SIG-M5 (cell line): Measurements from ENCODE around the gene WARS2.

ENCODE experiments used
- DNase-seq: peaks from one replicate; lab custom pipeline; 2025; lab: John Stamatoyannopoulos, UW

WARS2 gene

DNA sequence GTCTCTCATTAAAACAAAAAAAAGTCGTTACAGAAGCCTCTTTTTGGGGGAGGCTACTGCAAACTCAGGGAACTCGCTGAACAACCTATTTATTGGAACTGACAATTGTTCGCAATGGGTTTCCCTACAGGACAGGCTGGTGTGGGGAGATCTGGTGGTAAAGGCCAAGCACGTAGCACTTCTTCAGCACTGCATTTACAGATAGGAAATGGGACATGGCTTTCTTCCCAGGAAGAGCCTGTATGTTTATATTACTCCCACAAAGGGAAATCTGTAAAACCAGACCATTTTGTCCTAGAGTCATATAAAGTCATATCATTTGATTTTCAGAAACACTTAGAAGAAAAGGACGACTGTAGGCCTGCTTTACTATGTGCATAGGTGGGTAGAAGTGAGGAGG, 113.5 kb downstream of the WARS2 start:
- no peak for DNase-seq

DNA sequence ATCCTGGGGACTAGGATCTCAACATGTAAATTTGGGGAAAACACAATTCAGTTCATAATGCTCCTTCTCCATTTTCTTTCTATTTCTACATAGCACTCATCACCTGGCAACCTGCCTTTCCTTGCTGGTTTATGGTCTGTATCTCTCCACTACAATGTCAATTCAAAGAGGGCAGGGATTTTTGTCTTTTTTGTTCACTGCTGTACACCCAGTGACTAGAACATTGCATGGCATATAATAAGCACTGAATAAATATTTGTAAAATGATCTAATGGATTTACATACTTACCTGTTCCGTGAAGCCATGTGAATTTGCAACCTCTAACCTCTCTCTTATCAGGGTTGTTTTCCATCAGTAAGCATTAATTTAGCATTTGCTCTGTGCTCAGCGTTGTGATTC, 124.9 kb downstream of the WARS2 start:
- no peak for DNase-seq

GRCh38 chr1:119012383-119012782, 128.1 kb downstream of the WARS2 start:
- no peak for DNase-seq

- DNase-seq, result no peak
Observed at GRCh38 chr1:119011706-119012105, 128.7 kb downstream of the WARS2 start.

DNA sequence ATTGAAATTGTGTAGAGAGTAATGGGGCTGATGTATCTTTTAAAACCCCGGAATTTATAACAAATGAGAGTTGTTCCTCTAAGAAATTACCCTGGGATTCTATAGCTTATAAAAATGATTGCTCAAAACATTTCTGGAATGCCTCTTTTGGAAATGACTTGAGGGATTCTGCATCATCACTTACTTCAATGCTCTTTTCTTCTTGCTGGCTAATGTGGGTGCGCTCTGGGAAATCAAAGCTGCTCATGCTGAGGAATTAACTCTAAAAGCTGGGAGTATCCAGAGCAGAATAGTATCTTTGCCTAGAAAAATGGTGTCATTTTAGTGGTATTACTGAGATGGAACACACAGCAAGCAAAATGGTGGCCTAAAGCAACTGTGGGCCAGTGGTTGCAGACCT, 129.3 kb downstream of the WARS2 start:
- no peak for DNase-seq

DNA sequence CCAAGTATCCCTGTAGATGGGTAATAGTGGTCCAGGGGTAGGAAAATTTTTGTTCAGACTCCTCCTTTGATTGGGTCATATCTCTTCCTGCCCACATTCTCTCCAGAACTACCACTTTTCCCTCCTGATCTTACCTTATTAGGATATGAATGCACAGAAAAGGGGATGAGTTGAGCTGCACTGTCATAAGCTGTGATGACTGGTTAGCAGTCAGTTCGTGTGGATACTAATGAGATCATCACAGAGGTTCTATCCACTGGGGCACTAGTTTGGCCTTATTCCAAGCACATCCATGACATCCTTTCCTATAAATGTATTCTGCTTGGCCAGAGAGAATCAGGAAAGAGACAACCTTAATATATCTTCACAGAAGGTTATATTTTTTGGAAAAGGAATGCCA, 130.3 kb downstream of the WARS2 start:
- DNase-seq, result no peak

DNA sequence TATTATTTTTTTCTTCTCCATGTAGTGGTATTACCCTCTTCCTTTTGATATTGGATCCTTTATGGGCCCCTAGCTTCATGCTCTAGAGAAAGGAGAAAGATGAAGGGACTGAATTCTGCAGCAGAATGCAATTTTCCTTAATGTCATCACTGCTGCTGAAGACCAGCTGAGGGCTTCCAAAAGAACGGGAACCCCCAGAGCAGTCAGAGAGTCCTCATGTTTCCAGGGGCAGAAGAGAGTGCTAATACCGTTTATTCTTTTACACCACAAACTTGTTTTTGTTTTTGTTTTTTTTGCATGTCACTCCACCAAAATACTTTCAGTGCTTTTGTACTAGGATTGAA, 131.2 kb downstream of the WARS2 start:
- DNase-seq, result no peak

DNA sequence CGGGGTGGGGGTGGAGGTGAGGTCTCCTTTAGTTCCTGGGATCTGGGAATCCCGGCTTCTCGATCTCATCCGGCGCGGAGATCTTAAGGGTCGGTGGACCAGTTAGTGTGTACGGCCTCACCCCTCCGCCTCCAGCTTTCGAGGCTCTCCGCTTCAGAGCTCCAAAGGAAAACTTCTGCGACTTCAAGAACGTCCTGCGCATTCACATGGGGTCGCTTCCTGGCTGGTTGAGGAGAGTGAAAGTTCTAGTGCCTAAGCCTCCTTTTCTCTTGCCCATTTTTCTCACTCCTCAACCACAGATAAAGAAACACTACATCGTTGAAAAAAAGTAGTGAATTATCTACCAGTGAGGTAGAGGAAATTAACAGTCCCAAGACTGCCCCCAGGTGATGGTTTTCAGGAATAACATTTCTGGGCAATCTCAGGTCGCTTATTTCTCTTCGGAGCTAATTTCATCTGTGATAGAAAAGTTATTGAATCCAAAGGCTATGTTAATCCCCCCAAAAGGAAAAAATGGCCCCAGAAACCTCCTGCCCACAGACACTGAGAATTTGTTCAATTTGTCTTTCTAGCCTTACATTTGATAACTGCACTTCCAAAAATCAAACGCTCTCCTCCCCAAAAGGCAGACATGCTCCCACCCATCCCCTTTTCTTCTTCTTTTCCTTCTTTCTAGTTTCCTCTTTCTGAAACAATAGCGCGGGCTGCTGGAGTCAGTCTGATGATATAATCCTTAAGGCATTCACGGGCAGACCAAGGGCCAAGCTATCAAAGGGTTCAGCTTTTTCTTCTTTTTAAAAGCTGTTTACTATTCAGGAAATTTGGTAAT, 131.8 kb downstream of the WARS2 start:
- DNase-seq, result no peak

GRCh38 chr1:119007670-119008482, 132.6 kb downstream of the WARS2 start:
- DNase-seq, result no peak

GRCh38 chr1:119007339-119007669, 133.1 kb downstream of the WARS2 start:
- DNase-seq, result no peak

DNA sequence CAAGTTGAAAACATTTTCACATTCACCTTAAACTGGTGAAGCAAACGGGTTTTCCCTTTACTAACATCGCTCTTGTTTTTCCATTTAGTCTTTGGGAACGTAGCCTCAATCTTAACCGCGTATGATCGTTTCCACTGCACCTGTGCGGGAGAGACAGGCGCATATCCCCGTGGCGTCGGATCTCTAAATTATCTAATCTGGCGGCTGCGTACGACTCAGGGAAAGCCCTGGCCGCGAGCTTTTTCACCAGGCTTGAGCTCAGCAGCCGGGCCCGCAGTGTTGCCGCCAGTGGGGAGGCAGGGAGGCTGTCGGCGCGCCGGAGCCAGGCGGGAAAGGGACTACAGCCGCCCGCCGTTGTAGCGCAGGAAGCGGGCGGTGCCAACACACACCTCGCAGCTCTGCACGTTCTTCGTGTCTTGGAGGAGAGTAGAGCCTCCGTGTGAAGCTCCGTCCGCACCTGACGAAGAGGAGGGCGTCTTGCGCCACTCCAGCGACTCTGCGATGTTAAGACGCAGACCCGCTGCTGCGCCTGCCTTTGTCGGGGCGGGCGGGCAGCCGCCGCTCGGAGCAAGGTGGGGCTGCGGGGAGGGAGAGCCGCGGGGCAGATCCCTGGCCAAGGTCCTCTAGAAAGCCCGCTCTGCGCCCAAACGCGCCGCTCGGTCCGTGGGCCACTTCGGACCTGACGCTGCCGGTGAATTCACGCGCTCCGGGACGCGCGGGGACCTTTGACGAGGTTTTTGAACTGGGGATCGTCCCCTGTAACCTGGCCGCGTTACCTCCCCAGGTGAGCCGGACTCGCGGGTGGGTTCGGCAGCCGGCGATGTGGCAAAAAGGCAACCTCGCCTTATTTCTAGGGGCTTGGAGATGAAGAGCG, 133.8 kb downstream of the WARS2 start:
- DNase-seq, result no peak

DNA sequence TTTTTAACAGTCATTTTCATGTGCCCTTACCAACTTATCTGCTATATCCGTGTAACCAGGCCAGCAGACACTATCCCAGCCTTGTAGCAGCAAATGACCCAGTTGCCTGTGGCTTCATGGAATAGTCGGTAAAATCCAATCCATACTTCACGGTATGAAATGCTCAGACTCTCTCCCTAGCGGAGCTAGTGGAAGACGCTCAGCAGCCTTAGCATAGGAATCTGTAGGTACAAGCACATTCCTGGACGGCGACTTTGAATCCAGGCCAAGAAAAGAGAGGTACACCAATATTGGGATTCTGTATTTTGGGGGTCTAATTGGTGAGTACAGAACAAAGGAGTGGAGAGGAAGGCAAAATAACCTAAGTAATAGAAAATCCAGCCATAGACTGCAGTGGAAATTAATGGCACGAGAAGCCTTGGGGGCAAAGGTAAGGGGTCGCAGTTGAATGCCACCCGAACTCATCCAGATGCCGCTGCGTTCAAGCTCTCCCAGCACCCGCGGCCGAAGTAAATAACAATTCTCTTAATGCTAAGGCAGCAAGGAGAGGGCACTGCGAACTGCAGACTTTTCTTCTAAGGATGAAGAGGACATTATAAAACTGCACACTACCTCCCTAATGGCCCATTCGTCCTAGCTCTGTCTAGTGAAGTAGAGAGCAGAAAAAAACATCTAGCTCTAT, 134.6 kb downstream of the WARS2 start:
- no peak for DNase-seq

GRCh38 chr1:119004781-119005180, 135.7 kb downstream of the WARS2 start:
- no peak for DNase-seq

DNA sequence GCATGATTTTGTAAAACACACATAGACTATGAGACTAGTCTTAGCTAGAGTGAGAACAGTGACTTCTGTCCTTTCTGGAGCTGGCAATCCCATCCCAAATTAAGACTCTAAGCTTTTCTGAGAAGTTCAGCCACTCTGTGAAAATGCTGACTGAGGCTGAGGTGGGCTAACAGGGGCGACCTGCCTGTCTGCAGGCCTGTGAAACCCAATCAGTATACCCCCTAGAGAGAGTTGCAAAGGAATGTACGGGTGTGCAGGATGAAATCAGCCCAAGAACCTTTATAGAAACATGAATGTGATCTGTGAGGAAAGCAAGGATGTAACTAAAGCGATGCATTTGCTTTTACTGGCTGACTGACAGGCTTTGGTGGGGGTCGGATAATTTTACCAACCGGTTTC, 136.3 kb downstream of the WARS2 start:
- DNase-seq, result no peak

DNA sequence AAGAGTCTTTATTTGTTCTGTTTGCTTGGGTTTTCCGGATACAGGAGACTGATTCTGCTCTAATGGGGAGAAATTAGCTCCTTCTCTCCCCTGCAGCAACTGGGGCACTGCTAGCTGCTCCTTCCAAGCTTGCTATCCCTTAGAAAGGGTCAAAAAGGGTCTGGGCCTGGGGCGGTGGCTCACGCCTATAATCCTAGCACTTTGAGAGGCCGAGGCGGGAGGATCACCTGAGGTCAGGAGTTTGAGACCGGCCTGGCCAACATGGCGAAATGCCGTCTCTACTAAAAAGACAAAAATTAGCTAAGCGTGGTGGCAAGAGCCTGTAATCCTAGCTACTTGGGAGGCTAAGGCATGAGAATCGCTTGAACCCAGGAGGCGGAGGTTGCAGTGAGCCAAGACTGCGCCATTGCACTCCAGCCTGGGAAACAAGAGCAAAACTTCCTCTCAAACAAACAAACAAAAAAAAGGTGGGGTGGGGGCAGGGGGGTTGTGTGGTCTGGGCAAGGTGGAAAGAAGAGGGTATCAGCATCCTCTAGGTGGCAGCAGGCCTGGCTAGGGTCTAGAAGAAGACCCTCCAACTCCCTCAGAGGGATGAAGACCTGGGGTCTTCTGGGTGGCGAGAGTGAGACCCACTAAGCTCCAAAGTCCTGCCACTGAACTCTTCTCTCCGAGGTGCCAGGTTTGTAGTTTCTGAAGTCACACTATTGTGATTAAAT, 136.9 kb downstream of the WARS2 start:
- no peak for DNase-seq

DNA sequence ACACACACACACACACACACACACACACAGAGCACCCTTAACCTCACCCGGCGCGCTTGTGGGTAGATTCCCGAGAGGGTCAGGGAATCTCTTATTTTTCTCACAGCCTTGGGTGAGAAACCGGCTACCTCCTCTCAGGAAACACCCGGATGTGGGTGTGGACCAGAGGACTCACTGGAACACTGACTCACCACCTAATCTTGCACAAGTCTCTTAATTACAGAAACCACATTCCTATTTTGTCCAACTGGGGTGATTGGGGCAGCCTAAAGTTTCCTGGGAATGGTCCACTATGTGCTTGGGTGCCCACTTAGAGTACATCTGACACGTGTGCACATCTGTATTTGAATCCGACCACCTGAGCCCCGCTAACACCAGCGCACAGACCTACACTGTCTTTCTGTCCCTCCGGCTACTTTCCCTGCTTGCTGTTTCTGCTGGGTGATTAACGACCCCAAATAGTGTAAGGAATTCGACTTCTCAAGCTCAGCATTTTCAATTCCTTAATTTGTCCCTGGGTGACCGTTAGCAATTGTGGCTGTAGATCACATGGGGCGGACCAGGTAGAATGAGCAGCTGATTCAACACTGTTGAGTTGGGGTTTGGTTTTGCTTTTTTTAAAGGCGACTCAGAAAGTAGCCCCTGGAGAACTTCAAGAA, 138.3 kb downstream of the WARS2 start:
- DNase-seq, result no peak

DNA sequence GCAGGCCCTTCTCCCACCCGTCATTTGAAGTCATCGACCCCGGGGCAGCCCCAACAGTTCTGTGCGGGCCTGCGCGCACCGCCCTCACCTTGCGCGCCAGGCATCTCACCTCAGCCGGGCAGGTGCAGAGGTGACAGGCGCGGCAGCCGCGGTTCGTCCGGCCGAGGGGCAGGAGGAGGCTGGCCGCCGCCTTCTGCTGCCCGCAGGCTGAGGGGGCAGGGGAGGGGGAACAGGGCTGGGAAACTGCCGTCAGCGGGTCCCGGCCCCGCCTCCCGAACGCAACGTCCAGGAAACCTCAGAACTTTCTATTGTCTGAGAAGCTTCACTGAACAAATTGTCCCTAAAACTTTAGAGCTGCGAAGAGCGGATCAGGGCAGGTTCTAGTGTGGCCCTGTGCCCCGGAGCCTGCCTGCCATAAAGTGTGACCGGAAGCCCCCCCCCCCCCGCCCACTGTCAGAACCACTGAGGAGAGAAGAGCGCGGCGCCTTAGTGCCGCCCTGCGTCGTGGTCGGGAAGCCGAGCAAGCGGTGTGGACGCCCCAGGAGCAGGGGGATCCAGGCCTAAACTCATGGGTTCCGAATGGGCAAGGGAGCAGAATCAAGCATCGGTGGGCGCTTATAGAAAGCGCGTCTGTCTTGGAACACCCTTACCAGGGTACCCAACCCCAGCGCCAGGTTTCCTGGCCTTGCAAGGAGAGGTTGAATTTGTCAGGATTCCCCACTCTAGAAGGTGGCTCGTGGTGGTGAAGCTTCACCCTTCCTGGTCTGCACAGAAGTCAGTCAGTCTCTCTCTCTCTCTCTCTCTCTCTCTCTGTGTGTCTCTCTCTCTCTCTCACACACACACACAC, 139.0 kb downstream of the WARS2 start:
- DNase-seq, result no peak

DNA sequence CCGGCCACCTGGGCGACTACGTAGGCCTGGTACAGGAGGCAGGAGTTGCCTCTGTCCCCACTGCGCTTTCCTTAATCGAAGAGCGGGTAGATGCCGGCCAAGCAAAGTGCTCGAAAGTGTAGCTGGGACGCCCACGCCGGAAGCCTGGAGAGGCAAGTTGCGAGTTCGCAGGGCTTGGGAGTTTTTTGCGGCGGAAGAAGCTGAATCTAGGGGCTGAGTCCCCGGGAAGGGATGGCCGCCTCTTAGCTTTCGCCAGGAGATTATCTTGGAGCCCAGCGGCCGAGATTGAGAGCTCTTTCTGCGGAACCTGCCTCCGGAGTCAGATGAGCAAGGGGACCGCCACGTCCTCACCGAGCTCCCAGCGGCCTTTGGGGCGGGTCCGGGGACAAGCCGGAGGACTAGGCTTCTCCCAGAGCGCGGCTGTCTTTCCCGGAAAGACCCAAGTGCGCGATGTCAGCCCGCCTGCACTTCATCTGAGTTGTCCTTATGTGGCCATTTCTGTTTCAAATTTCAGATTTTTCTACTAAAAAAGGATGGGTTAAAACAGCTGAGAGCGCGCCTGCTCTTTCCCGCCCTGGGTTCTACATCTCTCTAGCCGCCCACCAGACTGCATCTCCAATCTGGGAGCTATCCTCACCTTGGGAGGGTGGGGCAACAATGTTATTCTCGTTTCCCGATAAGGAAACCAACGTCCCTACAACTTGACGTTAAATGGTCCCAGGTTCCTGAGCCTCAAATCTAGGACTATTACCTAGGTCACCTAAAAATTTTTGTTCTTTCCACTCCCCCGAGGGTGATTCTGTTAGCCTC, 139.9 kb downstream of the WARS2 start:
- DNase-seq, result no peak
